ENCODE results near the gene DBP.
"Not testable (repeated sequence)": the region's sequence is repeated elsewhere in the genome, so short reads cannot be mapped to it uniquely, and the experiment has no call there.

Gene DBP

GRCh38 chr19:48639483-48640375 is 2.5 kb upstream of the DBP start:
- DNase-seq (ENCODE audit: low read depth in 2 of 2): no peak

- no peak for DNase-seq (ENCODE audit: low read depth in 2 of 2)
Observed at GRCh38 chr19:48638831-48639381, 1.7 kb upstream of the DBP start.

- DNase-seq (ENCODE audit: low read depth in 2 of 2): peak; percentile 62 to 69
Observed at GRCh38 chr19:48637948-48638830, 1.0 kb upstream of the DBP start.

- peak; percentile 99 to 100 for DNase-seq (ENCODE audit: low read depth in 2 of 2)
Observed at GRCh38 chr19:48637449-48637947, 319 bp upstream of the DBP start.

- DNase-seq (ENCODE audit: low read depth in 2 of 2): no peak
Observed at GRCh38 chr19:48635966-48636858, 967 bp downstream of the DBP start.

GRCh38 chr19:48635263-48635965 is 1.8 kb downstream of the DBP start:
- DNase-seq (ENCODE audit: low read depth in 2 of 2): peak; percentile 56 to 68

- DNase-seq (ENCODE audit: low read depth in 2 of 2): peak; percentile 78 to 82
Observed at GRCh38 chr19:48634424-48635262, 2.5 kb downstream of the DBP start.

GRCh38 chr19:48634036-48634342 is 3.2 kb downstream of the DBP start:
- DNase-seq (ENCODE audit: low read depth in 2 of 2): no peak

- no peak for DNase-seq (ENCODE audit: low read depth in 2 of 2)
Observed at GRCh38 chr19:48633148-48634035, 3.8 kb downstream of the DBP start.

- DNase-seq (ENCODE audit: low read depth in 2 of 2): no peak
Observed at GRCh38 chr19:48632692-48633147, 4.5 kb downstream of the DBP start.

GRCh38 chr19:48632286-48632685 is 4.9 kb downstream of the DBP start:
- DNase-seq (ENCODE audit: low read depth in 2 of 2): not testable (repeated sequence)

- DNase-seq (ENCODE audit: low read depth in 2 of 2): no peak
Observed at GRCh38 chr19:48631225-48631624, 6.0 kb downstream of the DBP start.

GRCh38 chr19:48630296-48631063 is 6.7 kb downstream of the DBP start:
- DNase-seq (ENCODE audit: low read depth in 2 of 2): no peak

GRCh38 chr19:48629599-48630295 is 7.4 kb downstream of the DBP start:
- no peak for DNase-seq (ENCODE audit: low read depth in 2 of 2)

GRCh38 chr19:48629297-48629598 is 7.9 kb downstream of the DBP start:
- no peak for DNase-seq (ENCODE audit: low read depth in 2 of 2)

- DNase-seq (ENCODE audit: low read depth in 2 of 2): no peak
Observed at GRCh38 chr19:48628486-48629296, 8.5 kb downstream of the DBP start.

Measured in stimulated activated CD8-positive, alpha-beta memory T cell treated with anti-CD3 and anti-CD28 coated beads, Interleukin-2, amount 100 ng/mL, for 1 hour (primary cell).